Stimulated activated CD8-positive, alpha-beta memory T cell treated with anti-CD3 and anti-CD28 coated beads, Interleukin-7, amount 100 ng/mL, for 4 hours (primary cell): ENCODE results near the gene DEPDC1.
"Not testable (repeated sequence)": the region's sequence is repeated elsewhere in the genome, so short reads cannot be mapped to it uniquely, and the experiment has no call there.

Experiments
- DNase-seq, 2 donors: peaks; one replicate each; pipeline ENCODE4 v3.0.0-alpha.2; 2020; ENCODE audit warnings: low read depth in 2 of 2

Gene DEPDC1

DNA sequence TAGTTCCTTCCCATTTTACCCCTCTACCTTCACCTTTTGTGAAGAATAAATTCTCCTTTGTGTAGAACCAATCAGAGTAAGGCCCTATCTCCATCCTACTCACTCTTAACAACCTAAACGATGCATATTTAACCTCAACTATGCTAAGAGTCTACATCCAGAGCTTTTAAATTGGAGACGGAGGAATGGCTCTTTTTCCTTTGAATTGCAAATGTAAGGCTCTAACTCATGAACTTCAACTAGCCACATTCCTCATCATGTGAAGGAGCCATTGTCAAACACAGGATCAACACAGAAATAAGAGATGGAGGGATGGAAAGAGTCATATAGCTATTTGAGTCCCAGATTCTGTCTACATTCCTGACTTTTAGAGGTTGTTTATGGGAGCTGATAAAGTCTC, 18.2 kb downstream of the DEPDC1 start:
- DNase-seq, result no peak

GRCh38 chr1:68476626-68477025, 20.3 kb downstream of the DEPDC1 start:
- DNase-seq, result not testable (repeated sequence)

DNA sequence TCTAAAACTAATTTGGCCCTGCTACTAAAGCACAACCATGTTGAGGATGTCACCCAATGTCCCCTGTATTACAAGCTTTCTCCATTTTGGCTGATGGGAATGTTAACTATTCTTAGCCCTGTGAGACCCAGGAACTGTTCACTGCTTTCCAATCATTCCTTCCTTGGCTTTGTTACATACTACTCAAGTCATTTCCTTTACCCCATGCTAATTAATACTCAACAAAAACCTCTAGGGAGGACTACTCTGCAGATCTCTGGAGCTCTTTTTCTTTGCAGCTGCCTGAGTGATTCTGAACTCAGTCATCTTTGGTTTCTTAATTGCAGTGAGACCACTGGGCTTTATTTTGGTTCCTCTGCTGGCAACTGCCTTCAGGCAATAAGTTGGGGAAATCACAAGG, 23.8 kb downstream of the DEPDC1 start:
- DNase-seq, result no peak

- DNase-seq, result no peak
Observed at GRCh38 chr1:68470388-68470970, 26.4 kb downstream of the DEPDC1 start.

GRCh38 chr1:68464891-68465290, 32.0 kb downstream of the DEPDC1 start:
- DNase-seq, result no peak

- no peak for DNase-seq
Observed at GRCh38 chr1:68460935-68461334, 35.9 kb downstream of the DEPDC1 start.

DNA sequence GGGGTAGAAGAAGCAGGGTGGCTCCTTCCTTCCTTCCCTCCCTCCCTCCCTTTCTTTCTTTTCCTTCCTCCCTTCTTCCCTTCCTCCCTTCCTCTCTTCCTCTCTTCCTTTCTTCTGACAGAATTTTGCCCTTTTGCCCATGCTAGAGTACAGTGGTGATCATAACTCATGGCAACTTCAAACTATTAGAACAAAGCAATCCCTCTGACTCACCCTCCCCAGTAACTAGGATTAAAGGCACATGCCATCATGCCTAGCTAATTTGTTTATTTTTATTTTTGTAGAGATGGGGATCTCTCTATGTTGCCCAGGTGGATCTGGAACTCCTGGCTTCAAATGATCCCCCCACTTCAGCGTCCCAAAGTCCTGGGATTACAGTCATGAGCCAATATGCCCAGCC, 37.1 kb downstream of the DEPDC1 start:
- no peak for DNase-seq

DNA sequence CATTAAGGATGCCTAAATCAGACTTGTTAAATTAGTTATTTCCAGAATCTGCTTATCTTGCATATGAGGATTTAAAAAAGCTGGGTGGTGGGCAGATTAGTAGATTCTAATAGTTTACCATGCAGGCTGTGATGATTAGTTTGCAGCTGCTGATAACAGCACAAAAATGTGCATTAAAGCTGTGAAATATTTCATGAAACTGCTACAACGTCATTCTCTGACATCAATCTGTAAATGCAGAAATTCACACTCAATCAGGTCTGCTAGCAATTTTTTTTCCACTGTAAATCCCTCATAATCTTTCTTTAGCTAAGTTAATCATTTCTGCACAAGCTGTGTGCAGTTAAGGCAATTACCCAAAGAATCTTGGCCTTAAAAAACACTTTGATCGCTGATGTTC, 37.8 kb downstream of the DEPDC1 start:
- no peak for DNase-seq

DNA sequence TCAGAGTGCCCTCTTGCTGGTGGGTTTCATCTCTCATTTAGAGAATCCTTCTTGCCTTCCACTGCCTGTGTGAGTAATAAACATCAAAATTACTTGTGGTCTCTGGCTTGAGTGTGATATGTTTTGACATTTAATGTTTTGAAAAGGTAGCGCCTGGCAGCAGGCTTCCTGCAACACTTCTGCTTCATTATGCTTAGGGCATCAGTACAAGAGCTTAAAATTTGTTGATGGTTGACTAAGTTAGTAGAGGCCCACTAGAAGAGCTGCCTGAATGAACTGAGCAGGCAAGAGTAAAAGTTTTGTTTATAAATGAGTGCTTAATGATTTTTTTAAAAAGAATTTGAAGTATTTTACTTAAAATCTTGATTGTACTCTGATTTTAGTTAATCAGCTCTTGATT, 40.7 kb downstream of the DEPDC1 start:
- no peak for DNase-seq

DNA sequence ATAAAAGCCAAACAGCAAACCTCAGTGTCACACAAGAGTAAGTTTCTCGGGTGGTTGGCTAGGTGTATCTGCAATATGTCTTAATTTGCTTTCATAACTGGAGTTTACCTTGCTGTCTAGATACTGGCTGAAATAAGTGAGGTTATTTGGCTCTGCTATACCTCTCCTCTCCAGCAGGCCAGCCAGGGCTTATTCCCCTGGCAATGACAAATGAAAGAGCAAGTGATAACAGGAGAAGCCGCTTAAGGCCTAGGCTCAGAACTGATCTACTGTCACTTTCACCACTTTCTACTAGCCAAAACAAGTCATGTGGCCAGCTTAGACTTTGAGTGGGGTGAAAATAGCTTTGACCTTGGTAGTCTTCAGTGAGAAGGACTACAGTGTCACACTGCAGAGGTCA, 42.3 kb downstream of the DEPDC1 start:
- no peak for DNase-seq

DNA sequence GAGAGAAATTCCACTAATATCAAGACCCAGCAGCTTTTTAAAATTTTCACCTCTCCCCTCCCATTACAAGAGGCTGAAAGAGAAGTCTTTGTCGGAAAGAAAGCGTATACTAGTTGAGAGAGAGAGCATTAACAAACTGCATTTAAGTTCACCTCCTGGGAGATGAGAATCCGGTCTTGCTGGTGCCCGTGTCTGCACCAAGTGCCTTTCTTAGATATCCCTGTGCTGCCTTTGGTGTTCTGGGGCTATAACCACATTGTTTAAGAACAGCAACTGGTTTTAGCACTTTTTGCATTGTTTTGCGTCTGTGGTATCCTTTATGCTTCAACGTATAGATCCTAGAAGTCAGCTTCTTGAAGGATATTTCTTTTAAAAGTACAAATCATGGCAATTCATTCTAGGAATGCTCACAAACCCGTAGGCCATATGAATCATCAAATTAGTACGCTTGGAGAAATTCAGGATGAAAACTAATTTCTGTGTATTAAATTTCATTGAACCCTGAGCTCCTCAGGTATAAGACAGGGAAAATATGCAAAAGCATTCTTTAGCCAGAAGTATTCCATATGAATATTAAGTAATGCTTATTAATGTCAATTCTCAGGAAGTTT, 43.7 kb downstream of the DEPDC1 start:
- no peak for DNase-seq

DNA sequence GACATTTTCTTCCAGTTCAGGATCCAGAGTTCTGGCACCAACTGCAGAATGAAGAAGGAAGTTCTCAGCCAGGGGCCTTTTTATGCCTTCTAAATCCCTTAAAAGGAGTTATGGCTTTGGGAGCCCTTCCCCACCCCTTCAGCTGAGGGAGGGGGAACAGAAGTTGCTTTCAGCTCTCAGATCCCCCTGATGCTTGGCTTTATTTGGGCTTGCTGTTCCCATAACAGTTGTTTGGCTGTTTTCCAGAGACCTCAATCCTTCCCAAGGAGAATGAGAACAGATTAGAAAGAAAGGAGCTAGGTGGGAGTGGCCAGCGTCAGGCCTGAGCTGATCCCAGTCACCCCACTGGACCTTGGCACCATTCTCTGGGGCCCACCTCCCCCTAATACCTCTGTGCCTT, 47.0 kb downstream of the DEPDC1 start, which contains the start of gene RPE65:
RPE65 (minus strand) TSS at position 54 of the 400 bp plus-strand sequence; CDS start at position 5, 49 bp downstream.
- DNase-seq, result no peak

- DNase-seq, result no peak
Observed at GRCh38 chr1:68448365-68448764, 48.5 kb downstream of the DEPDC1 start.

DNA sequence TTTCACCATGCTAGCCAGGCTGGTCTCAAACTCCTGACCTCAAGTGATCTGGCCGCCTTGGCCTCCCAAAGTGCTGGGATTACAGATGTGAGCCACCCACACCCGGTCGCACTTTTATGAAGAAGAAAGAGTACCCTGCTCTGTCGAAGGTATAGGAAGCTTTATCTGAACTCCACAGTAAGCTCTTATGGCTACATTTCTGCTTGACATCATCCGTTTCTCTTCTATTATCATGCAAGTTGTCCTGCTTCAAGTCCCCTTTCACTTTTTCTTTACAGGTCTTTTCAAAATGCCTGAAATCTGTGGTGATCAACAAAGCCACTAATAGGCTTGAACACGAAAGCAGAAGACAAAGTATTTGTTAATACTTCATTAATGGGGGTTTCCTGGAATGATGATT, 51.2 kb downstream of the DEPDC1 start:
- no peak for DNase-seq

DNA sequence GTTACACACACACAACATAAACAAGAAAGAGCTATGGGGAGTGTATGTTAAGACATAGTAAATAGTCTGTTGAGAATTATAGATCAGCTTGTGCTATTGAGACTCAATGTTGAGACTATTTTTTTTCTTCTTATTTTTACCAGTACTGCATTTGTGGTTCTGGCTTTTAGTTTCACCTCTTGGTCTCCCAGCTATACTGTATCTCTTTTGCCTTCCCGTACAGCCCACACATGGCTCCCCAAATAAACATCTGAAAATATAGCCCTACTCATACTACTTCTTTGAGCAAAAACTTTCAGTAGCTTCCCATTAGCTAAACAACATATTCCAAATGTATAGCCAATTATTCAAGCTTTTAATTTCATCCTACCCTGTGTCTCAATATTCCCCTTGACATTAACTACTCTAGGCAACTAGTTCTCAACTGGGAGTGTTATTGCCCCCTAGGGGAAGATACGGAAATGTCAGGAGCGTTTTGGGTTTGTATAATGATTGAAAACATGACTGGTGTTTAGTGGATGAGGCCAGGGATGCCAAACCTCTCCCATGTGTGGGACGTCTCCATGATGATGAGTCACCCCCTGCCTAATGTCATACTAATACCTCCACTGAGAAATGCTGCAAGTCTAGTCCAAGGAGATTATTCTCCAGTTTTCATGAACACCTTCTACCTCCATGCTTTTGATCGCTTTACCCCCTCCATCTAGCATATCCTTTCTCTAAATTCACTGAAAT, 53.9 kb downstream of the DEPDC1 start:
- DNase-seq, result no peak

DNA sequence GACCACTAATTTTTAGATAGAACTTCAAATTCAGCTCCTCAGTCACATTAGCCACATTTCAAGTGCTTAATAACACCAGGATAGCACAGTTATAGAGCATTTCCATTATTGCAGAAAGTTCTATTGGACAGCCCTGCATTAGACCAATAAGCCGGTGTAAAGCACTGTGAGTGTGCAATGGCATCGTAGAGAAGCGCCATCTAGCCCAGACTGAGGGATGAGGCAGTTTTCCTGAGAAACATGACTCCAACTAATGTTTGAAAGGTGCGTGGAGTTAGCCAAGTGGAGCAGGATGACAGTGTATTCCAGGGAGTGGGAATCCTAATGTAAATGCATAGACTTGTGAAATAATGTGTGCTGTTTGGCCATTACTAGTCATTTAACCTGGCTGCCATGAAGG, 54.9 kb downstream of the DEPDC1 start:
- no peak for DNase-seq

GRCh38 chr1:68438310-68438709, 58.6 kb downstream of the DEPDC1 start:
- DNase-seq, result no peak

DNA sequence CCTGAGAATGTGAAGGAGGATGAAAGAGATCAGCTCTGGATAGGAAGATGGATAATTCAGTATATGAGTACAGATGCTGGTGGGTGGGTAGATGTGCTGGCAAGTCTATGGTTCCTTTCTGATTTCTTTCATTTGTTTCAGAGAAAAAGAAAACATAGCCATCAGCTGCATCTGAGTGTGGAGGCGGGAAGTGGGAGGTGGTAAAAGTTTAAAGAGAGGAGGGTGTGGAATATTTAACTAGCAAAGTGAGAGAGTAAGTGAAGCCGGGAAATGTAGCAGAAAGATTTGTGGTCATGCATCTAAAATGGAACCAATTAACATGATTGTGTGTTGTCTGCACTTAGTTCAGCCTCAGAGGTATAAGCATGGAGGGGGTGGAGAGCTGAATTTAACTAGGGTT, 63.5 kb downstream of the DEPDC1 start:
- DNase-seq, result no peak

GRCh38 chr1:68431076-68431475, 65.8 kb downstream of the DEPDC1 start:
- no peak for DNase-seq

- no peak for DNase-seq
Observed at GRCh38 chr1:68429233-68429808, 67.6 kb downstream of the DEPDC1 start.

DNA sequence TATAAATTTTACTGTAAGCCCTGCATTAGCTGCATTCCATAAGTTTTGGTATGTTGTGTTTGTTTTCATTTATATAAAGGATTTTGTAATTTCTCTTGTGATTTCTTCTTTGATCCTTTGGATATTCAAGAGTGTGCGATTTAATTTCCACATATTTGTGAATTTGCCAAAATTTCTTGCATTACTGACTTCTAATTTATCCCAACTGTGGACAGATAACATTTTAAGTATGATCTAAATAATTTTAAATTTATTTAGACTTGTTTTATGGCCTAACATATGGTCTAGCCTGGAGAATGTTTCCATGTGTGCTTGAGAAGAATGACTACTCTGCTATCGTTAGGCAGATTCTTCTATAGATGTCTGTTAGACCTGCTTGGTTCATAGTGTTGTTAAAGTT, 70.3 kb downstream of the DEPDC1 start:
- DNase-seq, result no peak
